Upper lobe of left lung (tissue), 4 donors: Measurements from ENCODE around the gene PTGFRN.

ENCODE experiments used
- POLR2A ChIP-seq, 4 donors: fragments of 450-650 bp; IDR thresholded peaks; one replicate each; pipeline ENCODE4 v1.5.1; 2016 to 2017; ENCODE audit warnings: antibody characterized with exemption in 4 of 4, mild to moderate bottlenecking in 2 of 4
- TF ChIP-seq, protein P1 (sequence below), 6 experiments: fragments of 450-650 bp in 4 of 6; fragments of 200-600 bp in 2 of 6; sonication (generic) in 2 of 6; IDR thresholded peaks; one replicate each; pipeline ENCODE4 v1.5.1; 2016 to 2019; ENCODE audit warnings: antibody characterized with exemption in 6 of 6

DNA sequence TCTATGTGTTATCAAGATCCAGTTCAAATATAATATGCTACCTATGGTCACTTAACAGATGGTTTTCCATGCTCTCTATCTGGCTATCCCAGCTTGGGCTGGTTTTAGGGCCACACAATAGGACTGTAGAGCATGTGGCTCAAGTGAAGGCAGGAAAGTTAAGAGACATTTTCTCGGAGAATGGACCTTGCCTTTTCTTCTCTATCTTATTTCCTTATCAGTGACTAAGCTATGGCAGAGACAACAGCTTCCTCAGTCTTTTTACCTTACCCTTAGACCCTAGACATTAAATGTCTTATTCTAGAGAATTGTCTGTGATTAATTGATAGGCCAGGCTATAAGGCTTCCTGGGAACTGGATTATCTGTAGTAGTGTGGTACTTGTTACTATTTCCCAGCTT, 120.0 kb downstream of the PTGFRN start:
- TF ChIP-seq POLR2A (IDR thresholded peaks at IDR 0.05) = no peak
- TF ChIP-seq, protein P1, sequence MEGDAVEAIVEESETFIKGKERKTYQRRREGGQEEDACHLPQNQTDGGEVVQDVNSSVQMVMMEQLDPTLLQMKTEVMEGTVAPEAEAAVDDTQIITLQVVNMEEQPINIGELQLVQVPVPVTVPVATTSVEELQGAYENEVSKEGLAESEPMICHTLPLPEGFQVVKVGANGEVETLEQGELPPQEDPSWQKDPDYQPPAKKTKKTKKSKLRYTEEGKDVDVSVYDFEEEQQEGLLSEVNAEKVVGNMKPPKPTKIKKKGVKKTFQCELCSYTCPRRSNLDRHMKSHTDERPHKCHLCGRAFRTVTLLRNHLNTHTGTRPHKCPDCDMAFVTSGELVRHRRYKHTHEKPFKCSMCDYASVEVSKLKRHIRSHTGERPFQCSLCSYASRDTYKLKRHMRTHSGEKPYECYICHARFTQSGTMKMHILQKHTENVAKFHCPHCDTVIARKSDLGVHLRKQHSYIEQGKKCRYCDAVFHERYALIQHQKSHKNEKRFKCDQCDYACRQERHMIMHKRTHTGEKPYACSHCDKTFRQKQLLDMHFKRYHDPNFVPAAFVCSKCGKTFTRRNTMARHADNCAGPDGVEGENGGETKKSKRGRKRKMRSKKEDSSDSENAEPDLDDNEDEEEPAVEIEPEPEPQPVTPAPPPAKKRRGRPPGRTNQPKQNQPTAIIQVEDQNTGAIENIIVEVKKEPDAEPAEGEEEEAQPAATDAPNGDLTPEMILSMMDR (IDR thresholded peaks at IDR 0.05) = no peak
